Stimulated activated CD8-positive, alpha-beta memory T cell treated with anti-CD3 and anti-CD28 coated beads, Interleukin-15, amount 100 ng/mL, for 4 hours (primary cell): ENCODE data around the gene RAPSN.
A peak's percentile ranks its signal among the peaks of the same experiment; 100 is the strongest.

Experiments
- DNase-seq, 2 donors: peaks; one replicate each; pipeline ENCODE4 v3.0.0-alpha.2; 2020; ENCODE audit warnings: low read depth in 2 of 2

The RAPSN gene

GRCh38 chr11:47434011-47434786 is 14.7 kb downstream of the RAPSN start:
- DNase-seq = no peak

- DNase-seq = no peak
These were observed 15.8 kb downstream of the RAPSN start for GRCh38 chr11:47433157-47433556.

GRCh38 chr11:47431356-47432083 is 17.4 kb downstream of the RAPSN start:
- DNase-seq = no peak

GRCh38 chr11:47430524-47430923 is 18.4 kb downstream of the RAPSN start:
- no peak for DNase-seq

GRCh38 chr11:47426062-47426956 is 22.6 kb downstream of the RAPSN start, which contains the start of gene PSMC3:
PSMC3 (minus strand) TSS chr11:47426439; CDS start chr11:47426279, 160 bp downstream.
- peak; percentile 97 to 98 for DNase-seq

- DNase-seq = no peak
These were observed 23.3 kb downstream of the RAPSN start for GRCh38 chr11:47425611-47426010.

GRCh38 chr11:47418454-47419259 is 30.3 kb downstream of the RAPSN start:
- DNase-seq = no peak

GRCh38 chr11:47417712-47418111 is 31.2 kb downstream of the RAPSN start:
- DNase-seq = no peak

GRCh38 chr11:47415949-47416472 is 32.9 kb downstream of the RAPSN start:
- DNase-seq = no peak

- no peak for DNase-seq
These were observed 33.7 kb downstream of the RAPSN start for GRCh38 chr11:47415091-47415854.

GRCh38 chr11:47414685-47415070 is 34.3 kb downstream of the RAPSN start:
- no peak for DNase-seq

GRCh38 chr11:47413908-47414684 is 34.8 kb downstream of the RAPSN start:
- no peak for DNase-seq

- no peak for DNase-seq
These were observed 35.6 kb downstream of the RAPSN start for GRCh38 chr11:47413351-47413750.

GRCh38 chr11:47411884-47412746 is 36.8 kb downstream of the RAPSN start:
- DNase-seq = no peak

- DNase-seq = no peak
These were observed 38.3 kb downstream of the RAPSN start for GRCh38 chr11:47410370-47411264.

GRCh38 chr11:47409440-47410369 is 39.2 kb downstream of the RAPSN start:
- no peak for DNase-seq
